SIG-M5 (cell line): ENCODE results near the gene ADAP1.
"Not testable (repeated sequence)": the region's sequence is repeated elsewhere in the genome, so short reads cannot be mapped to it uniquely, and the experiment has no call there.

Experiments
- DNase-seq: peaks from one replicate; lab custom pipeline; 2025; lab: John Stamatoyannopoulos, UW

The ADAP1 gene

DNA sequence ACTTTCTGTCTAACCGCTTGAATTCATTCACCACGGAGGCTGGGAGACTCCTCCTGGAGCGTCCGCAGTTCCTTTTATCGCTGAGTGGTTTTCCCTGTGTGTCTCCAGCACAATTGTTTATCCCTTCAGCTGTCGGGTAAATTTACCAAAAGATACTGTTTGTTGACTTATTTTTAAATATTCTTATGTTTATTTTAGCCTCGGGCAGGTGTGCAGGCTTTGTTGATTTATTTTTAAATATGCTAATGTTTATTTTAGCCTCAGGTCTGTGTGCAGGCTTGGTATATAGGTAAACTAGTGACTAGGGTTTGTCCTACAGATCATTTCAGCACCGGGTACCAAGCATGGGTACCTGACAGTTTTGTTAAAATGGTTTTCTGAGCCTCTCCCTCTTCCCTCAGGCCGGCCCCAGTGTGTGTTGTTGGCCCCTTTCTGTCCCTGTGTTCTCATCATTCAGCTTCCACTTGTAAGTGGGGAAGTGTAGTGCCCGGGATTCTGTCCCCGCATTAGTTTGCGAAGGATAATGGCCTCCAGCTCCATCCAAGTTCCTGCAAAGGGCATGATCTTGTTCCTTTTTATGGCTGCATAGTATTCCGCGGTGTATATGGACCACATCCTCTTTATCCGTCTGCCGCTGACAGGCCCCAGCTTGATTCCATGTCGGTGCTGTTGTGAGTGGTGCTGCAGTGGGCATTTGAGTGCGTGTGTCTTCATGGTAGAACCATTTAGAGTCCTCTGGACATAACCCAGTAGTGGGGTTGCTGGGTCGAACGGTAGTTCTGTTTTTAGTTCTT is 72.8 kb downstream of the ADAP1 start:
- DNase-seq = no peak

DNA sequence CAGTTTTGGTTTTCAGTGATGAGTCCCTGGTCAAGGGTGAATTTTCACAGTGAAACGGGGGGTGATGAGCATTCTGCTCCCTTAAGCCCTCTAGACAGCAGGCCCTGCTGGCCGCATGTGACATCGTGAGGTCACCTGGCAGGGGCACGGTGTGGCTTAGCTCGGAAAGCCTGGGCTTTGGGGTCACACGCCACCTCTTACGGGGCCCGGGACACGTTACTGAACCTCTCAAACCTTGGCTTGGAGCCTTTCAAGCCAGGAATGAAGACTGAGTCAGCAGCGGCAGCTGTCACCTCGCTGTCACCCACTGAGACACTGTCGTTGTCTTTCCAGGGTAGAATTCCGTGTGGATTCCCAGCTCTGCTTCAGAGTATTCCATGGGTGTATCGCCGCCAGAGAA is 74.0 kb downstream of the ADAP1 start:
- no peak for DNase-seq

DNA sequence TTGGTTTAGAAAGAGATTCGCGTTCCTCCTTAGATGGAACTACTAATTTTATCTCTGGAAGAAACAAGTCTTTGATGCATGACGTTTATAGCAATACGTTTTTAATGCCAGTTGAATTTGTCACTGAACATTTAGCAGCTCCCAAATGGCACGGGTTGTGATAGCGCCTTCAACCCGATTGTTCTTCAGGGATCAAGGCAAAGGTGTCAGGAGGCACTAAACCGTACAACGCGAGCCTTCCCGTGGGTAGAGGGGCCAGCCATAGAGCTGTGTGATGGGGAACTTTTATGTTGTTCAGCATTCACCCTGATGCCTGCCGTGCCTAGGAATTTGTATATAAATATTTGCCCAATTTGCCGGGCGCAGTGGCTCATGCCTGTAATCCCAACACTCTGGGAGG is 74.8 kb downstream of the ADAP1 start:
- DNase-seq = no peak

DNA sequence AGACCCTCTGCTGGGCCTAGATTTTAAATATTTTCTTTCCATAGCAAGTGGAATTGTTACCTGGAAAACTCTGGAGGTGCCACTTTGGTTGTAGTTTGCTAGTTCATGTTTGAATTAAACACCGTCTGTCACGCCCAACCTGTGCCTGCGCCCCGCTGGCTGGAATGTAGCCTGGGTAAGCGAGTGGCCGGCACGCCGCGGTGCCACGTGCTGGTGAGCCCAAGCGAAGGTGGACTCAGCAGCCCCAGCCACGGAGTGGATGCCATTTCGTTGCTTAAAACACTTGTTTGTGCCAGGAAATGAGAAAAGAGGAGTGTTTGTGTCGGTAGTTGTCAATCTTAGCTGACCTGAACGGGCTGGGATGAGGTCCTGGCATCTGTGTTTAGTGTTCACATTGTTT is 75.4 kb downstream of the ADAP1 start:
- no peak for DNase-seq

DNA sequence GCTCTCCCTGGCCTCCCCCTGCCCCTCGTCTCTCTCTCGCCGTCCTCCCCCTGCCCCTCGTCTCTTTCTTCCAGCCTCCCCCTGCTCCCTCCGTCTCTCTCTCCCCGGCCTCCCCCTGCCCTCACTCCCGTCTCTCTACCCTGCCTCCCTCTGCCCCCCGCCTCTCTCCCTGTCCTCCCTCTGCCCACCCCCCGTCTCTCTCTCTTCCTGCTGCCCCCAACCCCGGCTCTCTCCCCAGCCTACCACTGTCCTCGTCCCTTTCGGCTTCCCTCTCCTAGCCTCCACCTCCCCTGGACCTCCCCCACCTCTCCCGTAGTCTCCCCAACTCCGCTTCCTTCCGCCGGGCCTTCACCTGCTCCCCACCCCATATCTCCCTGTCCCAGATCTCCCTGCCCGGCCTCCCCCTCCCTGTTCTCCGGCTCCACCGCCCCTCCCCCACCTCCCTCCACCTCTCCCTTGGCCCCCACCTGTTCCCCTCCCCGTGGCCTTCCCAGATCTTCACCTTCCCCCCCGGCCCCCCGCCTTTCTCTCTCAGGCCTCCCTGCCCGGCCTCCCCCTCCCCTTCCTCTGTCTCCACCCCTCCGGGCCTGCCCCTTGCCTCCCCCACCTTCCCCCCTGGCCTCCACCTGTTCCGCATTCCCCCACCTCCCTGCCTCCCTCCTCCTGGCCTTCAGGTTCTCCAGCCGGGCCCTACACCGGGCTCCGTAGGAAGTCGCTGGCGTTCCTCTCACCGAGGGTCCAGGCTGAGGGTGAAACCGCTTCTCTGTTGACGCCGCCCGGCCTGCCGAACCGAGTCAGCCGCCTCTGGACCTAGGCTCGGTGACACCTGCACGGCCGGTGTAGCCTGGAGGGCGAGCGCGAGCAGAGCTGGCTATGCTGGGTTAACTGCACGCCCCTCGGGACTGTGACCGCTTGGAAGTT is 76.9 kb downstream of the ADAP1 start:
- DNase-seq = no peak

DNA sequence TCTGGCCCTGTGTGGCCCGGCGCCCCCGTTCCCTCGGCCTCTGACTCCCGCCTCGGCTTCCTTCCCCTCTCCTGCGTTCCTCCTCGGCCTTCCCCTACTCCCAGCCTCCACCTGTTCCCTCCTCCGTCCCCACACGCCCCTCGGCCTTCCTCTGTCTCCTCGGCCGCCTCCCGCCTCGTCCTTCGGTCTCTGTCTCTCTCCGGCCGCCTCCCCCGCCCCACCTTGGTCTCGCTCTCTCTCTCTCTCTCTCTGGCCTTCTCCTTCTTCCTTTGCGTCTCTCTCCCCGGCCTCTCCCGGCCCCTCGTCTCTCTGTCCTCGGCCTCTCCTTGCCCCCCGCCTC is 77.5 kb downstream of the ADAP1 start:
- no peak for DNase-seq

DNA sequence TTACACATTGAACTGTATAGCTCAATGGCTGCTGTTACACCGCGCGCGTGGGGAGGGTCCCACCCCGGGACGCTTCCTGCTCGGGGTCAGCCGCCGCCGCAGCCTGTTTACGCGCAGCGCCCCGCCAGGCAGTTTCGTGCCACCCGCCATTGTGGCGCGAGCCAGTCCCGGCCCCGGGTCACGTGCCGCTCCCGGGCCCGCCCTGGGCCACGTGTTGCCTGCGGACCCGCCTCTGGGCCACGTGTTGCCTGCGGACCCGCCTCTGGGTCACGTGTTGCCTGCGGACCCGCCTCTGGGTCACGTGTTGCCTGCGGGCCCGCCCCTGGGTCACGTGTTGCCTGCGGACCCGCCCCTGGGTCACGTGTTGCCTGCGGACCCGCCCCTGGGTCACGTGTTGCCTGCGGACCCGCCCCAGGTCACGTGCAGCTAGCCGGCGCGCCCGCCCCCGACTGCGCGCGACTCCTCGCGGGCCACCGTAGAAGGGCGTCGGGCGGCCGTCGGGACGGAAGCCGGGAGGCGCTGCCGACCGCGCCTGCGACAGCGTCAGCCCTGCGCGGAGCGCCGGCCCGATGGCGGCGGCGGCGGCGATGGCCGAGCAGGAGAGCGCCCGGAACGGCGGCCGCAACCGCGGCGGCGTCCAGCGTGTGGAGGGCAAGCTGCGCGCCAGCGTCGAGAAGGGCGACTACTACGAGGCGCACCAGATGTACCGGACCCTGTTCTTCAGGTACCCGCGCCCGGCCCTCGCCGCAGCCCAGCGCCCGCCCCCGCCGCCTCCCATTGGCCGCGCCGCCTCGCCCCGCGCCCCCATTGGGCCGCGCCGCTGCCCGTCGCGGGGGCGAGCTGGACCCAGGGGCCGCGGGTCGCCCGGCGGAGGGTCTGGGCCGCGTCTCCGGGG is 78.2 kb downstream of the ADAP1 start, which contains the start of gene GET4:
TSS of gene GET4 (plus strand) at position 478 of the 895 bp plus-strand sequence. CDS start at position 570, 92 bp downstream.
- DNase-seq = peak; percentile 61

DNA sequence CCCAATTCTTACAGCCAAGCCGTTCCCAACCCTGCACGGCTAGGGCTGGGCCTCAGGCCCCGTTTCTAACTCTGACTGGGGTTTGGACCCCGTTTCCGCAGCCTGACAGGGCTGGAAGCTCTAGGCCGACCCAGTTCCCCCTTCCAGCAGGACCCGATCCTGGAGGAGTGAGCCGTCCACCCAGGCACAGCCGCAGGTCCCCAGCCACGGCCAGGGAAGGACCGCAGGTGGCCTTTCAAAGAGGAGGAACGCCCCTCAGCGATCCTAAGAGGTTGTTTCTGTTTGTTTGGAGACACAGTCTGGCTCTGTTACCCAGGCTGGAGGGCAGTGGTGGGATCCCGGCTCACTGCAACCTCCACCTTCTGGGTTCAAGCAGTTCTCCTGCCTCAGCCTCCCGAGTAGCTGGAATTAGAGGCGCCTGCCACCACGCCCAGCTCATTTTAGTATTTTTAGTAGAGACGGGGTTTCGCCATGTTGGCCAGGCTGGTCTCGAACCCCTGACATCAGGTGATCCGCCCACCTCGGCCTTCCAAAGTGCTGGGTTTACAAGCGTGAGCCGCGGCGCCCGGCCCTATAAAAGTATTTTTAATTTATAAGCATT is 78.9 kb downstream of the ADAP1 start:
- DNase-seq = no peak

DNA sequence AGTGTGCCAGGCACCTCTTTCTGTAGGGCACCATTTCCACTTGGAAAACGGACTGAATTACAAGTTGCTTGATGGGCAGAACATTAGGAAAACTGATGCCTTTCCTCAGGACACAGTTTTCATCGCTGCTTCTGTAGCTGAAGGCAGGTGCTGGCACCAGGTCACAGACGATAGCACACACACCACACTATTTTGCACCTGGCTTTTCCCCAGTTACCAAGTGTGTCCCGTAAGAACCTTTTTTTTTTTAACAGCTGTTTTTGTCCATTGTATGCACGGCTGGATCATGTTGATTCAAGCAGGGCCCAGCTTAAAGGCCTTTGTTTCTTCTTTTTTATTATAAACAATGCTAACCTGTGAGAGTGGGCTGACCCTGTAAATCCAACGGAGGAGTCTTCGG is 79.4 kb downstream of the ADAP1 start:
- DNase-seq = no peak

DNA sequence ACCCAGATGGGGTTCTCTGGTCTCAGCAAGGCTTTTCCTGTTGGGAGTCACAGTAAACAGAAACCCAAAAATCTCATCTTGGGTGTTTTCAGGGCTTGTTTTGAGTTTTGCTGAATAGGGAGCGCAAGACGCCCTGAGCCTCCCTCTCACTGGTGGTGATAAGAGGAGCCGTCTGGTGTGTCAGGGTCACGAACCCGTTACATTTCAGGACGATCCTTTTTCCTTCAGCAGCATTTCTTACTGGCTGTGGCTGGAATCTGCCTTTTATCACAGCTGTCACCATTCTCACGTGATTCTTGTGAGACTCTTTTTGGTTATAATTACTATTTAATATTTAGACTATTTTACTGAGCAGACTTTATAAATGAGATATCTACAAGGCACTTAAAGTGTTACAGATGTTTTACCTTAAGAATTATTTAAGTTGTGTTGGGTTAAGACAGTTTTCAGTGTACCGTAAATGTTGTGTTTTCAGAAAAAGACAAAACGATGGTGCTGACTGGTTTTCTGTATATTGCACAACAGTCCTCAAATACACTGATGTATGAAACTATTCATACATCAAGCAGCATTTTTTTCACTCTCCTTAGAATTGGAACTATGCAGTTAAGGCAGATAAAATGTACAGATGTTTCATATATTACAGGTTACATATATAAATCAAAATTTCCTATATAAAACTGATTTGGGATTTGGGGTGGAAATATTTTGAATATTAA is 80.3 kb downstream of the ADAP1 start:
- DNase-seq = no peak

DNA sequence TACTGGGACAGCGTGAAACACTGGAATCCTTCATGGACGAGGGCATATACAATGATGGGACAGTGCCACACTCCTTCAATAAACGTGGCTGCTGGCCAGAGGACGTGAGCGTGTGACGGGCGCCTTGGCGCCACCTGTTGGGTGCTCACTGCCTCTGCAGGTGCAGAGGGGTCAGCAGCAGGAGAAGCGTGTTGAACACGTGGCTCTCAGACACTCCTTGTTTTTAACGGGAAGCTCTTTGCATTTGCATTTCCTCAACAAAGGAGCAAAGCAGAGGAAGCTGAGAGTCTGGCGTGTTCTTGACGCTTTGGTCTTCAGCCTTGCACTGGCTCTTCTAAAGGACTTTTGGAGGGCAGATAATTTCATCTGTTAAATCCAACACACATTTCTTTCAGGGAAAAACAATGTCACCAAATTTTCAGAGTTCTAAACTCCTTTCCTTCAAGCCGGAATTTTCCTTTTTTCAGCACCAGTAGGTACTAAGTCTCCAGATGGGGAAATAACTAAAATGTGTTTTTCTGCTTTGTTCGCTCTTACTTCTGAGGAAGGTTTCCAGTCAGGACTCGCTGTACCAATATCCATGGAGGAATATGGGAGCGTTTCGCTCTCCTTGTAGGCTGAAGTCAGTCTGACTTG is 81.0 kb downstream of the ADAP1 start:
- DNase-seq = peak; percentile 7

DNA sequence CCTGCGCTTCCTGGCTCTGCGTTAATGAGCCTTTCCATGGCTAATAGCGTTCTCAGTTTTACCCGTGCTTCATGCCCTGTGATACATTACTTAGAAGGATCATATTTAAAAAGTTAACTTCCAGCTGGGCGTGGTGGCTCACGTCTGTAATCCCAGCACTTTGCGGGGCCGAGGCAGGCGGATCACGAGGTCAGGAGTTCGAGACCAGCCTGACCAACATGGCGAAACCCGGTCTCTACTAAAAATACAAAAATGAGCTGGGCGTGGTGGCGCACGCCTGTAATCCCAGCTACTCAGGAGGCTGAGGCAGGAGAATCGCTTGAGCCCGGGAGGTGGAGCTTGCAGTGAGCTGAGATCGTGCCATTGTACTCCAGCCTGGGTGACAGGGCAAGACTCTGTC is 81.8 kb downstream of the ADAP1 start:
- not testable (repeated sequence) for DNase-seq

DNA sequence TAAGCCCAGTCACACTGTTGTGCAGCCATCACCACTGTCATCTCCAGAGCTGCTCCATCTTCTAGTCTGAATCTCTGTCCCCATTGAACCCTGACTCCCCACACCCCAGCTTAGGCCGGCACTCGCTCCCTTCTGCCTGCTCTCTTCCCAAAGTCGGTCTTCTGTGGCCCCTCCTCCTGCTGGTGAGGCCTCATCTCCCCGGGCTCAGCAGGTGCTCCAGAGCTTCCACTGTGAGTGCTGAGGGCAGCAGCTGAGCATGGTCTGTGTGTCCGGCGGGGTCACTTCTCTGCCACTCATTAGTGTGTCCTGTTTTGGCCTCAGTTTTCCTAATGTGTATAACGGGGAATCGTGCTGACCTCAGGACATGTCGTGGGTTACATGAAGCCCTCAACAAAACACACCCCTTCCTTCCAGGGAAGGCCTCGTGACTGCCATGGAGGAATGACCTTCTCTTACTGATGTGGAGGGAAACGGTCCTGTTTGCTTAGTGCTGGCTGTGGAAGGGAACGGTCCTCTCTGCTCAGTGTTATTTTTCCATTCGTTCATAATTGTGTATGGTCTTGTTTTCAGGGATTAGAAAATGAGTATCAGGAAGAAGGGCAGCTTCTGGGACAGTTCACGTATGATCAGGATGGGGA is 82.5 kb downstream of the ADAP1 start:
- no peak for DNase-seq

DNA sequence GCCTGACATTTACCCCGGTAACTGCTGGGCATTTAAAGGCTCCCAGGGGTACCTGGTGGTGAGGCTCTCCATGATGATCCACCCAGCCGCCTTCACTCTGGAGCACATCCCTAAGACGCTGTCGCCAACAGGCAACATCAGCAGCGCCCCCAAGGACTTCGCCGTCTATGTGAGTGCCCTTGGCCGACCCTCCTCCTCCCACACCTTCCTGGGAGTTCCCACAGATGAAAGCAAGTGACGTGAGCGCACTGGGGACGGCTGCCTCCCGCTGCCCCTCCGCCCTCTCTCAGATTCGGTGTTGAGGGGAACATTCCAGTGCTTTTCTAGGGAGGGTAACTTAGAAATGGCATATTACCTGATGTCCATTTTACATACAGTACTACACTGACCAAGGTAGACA is 85.1 kb downstream of the ADAP1 start:
- no peak for DNase-seq

DNA sequence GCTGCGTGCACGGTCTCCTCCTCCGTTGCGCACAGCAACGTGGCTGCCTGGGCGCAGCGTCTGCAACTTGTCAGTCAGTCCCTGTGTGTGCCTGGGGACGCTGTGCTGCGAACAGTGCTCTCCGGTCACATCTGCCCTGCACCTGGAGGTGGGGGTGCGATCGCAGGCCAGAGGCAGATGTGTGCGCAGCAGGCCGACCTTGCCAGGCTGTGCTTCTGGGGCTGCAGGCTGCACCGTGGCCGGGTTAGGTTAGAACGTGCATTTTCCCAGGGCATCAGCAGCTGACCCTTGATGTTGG is 86.3 kb downstream of the ADAP1 start:
- DNase-seq = no peak

DNA sequence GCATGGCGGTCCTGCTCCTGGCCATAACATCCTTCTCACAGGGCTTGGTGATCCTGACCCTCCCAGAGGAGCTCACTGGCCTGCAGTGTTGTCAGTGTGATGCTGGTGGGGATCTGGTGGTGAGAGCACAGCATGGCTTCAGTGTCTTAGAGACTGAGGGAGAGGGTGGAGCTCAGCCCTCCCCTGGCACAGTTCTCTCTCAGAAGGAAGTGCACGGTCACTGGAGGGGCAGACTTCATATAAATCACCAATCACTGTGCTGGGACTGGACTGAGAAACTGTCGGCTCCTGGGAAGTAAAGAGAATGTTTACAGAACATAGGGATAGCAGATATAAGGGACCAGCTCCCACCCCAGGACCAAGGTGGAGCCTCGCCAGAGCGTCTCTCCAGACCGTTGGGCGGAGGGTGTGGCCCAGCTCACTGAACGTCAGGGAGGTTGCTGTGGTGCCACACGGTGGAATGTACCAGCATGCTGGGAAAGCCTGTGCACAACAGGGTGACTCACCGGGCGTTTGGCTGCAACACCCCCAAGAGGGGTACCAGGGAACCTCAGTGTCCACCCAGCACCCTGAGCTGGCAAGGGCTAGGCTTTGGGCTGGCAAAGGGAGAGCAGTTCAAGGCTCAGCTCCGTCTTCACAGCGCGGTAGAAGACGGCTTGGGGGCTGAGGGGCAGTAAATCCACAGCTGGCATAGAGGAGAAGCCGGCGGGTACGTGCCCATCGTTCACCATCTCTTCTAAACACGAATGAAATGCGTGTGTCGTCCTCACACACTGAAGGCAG is 86.9 kb downstream of the ADAP1 start:
- no peak for DNase-seq

DNA sequence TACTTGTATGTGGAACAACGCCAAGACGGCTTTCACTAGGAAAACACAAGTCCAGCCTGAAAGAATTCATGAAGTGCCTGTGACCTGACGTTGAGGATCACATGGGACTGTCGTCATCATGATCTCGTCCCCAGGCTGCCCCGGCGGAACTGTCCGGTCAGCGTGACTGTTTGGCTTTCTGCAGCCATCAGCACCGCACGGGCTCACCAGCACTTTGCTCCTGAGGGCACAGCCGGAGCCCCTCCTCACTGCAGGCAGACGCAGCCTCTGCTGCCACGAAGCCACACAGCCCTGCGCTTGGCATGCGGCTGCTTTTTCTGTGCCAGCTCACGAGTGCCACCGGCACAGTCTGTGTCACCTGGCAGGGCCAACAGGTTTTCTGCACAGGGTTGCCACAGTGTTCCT is 87.5 kb downstream of the ADAP1 start:
- no peak for DNase-seq

DNA sequence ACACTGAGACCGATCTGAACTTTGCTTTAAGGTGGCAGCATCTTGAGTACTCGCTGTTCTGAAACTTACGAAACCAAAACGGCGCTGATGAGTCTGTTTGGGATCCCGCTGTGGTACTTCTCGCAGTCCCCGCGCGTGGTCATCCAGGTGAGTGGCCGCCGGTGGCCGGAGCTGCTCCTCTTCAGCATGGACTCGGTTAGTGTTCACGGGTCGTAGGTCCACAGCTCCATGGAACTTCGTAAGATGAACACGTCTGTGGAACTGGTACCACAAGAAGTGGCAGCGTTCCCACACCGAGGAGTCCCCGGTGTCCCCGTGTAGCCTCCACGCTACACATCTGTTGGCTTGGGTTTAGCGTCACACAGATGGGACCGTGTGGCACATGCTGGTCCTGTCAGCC is 88.6 kb downstream of the ADAP1 start:
- DNase-seq = no peak

DNA sequence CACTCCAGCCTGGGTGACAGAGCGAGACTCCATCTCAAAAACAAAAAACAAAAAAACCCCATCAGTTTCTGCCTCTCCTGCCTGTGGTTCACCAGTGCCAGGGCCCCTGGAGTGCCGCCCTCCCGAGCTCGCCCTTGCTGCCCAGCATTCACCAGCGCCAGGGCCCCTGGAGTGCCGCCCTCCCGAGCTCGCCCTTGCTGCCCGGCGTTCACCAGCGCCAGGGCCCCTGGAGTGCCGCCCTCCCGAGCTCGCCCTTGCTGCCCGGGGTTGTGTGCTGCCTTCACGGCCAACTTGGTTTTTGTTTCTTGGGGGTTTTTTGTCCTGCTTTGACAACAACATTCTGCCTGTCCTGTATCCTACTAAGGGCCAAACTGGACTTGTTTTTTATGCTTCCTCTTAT is 91.4 kb downstream of the ADAP1 start:
- DNase-seq = no peak

DNA sequence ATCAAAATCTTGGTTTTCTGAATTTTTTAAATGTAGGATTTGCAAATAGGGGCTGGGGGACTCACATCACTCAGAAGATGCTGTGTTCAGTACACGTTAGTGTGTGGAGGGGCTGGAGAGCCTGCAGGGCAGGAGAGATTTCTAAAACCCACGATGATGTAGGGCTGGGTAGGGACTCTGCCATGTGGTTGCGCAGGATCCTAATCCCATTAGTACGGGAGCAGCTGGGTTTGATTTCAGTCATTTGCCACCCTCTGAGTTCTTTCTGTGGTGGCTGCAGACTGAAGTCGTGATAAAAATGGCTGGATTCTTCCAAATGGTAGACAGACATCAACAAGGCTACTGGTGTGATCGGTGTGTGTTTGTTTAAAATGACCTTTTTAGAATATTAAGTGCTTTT is 92.3 kb downstream of the ADAP1 start:
- no peak for DNase-seq
